Measurements from ENCODE around the gene CAMK4.
"Not testable (repeated sequence)": the region's sequence is repeated elsewhere in the genome, so short reads cannot be mapped to it uniquely, and the experiment has no call there.

- not testable (repeated sequence) for TF ChIP-seq CTCF, POLR2A (IDR thresholded peaks at IDR 0.05)
Observed at GRCh38 chr5:111257610-111258009, 33.4 kb downstream of the CAMK4 start.

Measured in thyroid gland (tissue), 4 donors.